GM21576 (cell line): ENCODE data around the gene SELENOI.
"Not testable (repeated sequence)": the region's sequence is repeated elsewhere in the genome, so short reads cannot be mapped to it uniquely, and the experiment has no call there.

Source experiments
- ATAC-seq: cut with Tn5 transposase; IDR thresholded peaks from one replicate; pipeline ENCODE4 v1.9.1; 2021; ENCODE audit warnings: mild to moderate bottlenecking, moderate library complexity; ENCODE audit not compliant: unreplicated experiment

Gene SELENOI

DNA sequence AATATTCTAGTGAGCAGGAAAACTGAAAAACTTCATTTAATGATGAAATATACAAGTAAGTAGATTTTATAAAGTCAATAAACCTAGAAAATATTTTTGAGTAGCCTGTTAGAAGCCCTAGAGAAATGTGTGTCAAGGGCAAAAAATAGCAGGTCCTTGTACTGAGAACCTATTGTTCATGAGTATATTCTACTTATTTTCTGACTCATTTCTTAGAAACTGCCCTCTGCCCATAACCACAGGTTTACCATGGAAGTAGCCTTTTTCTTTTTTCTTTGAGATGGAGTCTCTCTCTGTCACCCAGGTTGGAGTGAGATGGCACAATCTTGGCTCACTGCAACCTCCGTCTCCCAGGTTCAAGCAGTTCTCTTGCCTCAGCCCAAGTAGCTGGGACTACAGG, 19.4 kb upstream of the SELENOI start:
- ATAC-seq = no peak

- no peak for ATAC-seq
Observed at GRCh38 chr2:26327291-26328272, 18.4 kb upstream of the SELENOI start.

GRCh38 chr2:26329083-26329482, 16.9 kb upstream of the SELENOI start:
- ATAC-seq = not testable (repeated sequence)

- ATAC-seq = peak; percentile 76
Observed at GRCh38 chr2:26330114-26330549, 15.8 kb upstream of the SELENOI start.

DNA sequence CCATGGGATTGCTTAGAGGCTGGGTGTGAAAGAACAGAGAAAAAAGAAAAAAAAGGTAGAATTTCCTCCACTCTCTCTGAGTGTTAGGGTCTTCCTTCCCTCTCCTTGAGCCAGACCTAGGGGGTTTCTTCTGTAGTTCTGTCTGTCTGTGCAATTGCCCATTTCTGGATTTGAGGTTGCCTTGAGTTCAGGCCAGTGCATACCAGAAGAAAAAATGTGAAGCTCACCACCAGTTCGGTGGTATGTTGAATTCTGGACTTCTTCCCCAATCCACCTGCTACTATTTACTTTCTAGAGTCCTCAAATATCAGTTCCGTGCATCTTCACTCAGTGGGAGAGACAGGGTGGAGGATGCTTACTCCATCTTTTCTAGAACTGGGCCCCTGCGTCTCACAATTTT, 15.3 kb upstream of the SELENOI start:
- ATAC-seq = no peak

GRCh38 chr2:26331321-26331720, 14.6 kb upstream of the SELENOI start:
- not testable (repeated sequence) for ATAC-seq

GRCh38 chr2:26333293-26333692, 12.7 kb upstream of the SELENOI start:
- ATAC-seq = no peak

GRCh38 chr2:26335231-26335630, 10.7 kb upstream of the SELENOI start:
- ATAC-seq = no peak

GRCh38 chr2:26336719-26337118, 9.2 kb upstream of the SELENOI start:
- no peak for ATAC-seq

DNA sequence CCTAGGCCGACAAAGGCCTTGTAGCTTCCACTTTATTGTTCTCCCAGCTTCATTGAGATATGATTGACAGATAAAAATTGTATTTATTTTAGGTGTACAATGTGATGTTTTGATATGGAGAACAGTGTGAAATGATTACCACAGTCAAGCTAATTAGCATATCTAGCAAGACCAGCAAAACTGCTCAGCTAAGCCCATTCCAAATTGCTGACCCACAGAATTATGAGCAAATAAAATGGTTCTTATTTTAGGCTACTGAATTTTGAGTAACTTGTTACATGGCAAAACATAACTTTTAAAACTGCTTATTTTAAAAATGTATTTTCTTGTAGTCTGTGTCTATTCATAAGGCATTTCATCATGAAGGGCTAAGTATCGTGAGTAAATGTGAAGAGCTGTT, 8.6 kb upstream of the SELENOI start:
- ATAC-seq = no peak

DNA sequence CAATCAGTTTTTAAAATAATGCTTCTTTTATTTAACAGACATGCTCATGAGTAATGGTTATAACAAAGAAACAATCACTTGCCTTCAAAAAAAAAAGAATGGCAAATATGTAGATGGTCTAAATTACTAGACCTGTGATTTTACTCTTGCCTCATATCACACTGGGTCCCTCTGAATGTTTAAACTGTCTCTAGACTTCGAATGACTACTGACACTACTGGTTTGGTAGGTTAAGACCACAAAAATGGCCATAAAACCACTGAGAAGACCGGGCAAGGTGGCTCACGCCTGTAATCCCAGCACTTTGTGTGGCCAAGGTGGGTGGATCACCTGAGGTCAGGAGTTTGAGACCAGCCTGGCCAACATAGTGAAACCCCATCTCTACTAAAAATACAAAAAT, 5.1 kb upstream of the SELENOI start:
- no peak for ATAC-seq

DNA sequence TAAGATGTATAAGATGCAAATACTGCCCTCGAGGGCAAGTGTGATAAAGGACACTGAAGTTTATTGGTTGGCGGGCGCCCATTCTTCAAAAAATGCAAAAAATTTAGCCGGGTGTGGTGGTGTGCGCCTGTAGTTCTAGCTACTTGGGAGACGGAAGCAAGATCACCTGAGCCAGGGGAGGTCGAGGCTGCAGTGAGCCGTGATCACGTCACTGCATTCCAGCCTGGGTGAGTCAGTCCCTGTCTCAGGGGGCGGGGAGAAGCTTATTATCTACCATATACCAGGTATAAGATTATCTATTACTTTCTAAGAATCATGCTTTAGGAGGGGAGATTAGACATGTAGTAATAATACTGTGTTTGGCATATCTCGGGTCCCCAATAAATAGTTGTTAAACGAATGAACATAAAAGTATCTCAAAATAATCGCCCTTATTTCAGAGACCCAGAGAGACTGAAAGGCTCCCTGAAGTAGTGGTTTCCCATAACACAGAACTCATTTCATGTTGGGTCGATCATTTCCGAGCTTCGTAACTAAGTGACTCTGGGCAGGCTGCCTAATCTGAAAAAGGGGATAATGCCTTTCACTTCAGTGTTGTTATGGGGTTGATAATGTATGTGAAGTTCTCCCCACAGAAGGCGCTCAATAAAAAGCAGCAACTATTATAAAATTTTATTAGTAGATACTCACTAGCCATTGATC, 1.2 kb upstream of the SELENOI start:
- ATAC-seq = no peak

DNA sequence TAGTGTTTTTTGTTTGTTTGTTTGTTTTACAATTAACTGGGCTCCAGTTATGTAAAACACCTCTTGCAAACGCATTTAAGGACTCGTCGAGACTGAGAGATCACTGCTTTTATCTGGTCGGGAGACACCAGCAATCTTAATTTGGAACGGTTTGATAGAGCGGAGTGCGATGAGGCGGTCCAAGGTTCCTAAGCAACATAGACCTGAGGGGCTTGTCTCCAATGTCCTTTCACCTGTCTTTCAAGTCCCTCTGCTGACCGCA, 729 bp upstream of the SELENOI start:
- ATAC-seq = no peak

DNA sequence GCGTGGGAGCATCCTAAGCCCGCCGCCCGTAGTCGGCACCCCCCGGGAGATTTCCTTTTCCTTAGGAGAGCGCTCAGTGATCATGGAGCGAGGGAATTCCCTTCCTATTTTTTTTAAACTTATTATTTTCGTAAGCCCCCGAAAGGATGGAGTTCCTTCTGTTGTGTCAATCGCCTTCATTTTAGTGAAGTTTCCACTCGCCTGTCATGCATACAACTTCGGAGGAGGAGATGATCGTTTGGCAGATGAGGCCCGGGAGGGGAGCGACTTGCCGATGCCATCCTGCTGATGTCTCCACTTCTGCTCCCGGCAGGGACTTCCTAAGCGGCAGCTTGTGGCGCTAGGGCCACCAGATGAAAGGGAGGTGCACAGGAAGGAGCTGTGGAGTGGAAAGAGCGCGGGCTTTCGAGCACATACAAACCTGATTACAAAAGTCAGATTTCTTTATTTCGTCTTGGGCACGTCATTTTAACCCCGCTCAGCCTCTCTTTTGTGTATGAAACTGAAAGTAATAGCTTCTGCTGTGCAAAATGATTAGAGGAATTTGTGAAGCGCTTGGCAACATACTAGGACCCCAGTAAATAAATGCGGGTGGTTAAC, 611 bp downstream of the SELENOI start, which contains the start of gene ADGRF3:
Gene ADGRF3 (minus strand): TSS at position 336 of the 600 bp plus-strand sequence. CDS start 555 bp downstream, outside the sequence.
- peak; percentile 28 for ATAC-seq

DNA sequence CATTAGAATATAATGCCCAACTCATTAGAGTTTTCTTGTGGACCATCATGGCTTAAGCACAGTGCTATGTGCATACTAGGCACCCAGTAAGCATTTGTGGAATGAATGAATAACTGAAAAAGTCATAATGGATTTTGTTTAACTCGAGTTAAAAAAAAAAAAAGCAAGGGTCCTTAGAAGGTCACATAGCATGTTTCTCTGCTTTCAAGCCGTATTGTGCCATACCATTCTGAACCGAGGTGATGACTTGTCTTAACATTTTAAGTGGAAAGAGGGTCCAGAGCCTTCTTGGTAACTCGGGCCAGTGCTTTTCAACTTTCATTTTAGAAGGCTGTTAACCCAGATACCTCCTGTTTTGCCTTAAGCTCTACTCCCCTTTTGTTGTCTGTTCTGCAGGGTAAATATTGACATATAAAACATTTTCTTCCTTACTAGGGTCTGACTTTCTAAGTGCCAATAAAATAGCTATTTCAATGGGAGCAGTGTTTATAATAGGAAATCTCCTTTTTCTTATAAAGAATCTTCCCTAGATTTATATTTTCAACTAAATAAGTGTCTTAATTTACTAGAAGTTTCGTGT, 1.4 kb downstream of the SELENOI start:
- ATAC-seq = no peak

- no peak for ATAC-seq
Observed at GRCh38 chr2:26349690-26350089, 3.7 kb downstream of the SELENOI start.

DNA sequence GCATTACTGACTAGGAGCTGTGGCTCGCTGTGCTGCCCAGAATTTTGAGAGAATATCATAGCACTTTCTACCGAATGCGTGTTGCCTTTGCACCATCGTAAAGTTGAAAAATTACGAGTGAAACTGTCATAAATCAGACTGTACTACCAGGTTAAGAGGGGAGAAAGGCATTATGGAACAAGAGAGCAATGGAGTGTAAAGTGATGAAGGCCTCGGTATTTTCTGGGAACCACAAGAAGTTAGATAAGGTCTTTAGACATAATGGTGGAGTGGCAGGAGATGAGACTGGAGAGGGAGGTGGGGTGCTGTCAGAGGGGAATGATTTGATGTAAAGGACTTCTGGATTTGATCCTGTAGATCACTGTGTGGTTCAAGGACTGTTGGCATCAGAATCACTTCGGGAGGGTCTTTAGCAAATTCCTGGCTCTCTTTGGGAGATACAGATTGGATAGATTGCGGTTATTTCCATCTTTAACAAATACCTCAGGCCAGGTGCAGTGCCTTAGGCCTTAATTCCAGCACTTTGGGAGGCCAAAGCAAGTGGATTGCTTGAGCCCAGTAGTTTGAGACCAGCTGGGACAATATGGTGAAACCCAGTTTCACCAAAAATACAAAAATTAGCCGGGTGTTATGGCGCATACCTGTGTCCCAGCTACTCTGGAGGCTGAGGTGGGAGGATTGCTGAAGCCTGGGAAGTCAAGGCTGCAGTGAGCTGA, 5.6 kb downstream of the SELENOI start:
- no peak for ATAC-seq

GRCh38 chr2:26352892-26353291, 6.9 kb downstream of the SELENOI start:
- ATAC-seq = no peak

DNA sequence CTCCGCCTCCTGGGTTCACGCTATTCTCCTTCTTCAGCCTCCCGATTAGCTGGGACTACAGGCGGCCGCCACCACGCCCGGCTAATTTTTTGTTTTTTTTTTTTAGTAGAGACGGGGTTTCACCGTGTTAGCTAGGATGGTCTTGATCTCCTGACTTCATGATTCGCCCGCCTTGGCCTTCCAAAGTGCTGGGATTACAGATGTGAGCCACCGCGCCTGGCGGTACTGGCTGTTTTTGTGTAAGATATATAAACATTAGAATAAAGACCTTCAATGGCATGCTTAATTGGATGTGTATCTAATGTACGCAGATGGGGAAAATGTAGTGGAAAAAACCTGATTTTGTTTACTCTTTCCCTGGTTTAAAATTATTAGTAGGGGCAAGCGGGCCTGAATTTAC, 8.5 kb downstream of the SELENOI start:
- ATAC-seq = not testable (repeated sequence)
